ENCODE measurements around the gene ZDHHC13. TPM values are rescaled to one million over a fixed set of nuclear protein-coding genes. Genes with fewer than 3 reads are reported as not detected.

The ZDHHC13 gene
- total and polyA plus RNA-seq, 11 donors = 4.0 to 13.0 (median 8.9) TPM

DNA sequence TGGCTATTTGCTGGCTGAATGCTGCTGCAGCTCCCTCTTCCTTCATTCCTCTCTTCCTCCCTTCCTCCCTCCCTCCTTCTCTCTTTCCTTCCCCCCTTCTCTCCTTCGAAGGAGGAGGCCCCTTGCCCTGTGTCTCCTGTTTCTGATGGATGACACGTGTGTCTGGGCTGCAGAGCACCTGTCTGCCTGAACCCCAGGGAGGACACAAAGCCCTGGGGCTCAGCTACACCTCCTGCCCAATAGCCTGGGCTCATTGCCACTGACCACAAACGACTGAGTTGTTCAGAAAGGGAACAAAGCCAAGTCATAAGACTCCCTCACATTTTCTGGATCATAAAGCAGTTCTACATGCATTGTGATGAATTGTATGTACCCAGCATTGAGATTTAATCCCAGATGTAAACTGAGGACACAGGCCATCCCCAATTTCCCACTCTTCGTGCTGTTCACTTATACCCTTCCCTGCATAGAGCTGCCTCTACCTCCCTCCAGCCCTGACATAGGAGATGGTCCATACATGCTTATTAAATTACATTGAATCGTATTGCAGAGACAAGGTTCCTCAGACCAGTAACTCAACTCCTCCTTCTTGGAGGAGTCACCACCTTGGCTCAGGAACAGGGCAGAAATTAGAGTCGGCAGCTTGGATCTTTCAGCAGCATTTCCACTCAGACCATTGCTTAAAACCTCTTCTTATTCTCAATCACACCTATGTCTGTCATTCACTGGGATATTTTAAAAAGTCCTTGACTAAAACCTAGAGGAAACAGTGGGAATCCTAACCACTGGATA, 83.6 kb downstream of the ZDHHC13 start:
- H3K27ac ChIP-seq = peak overlapping the region; percentile 72 to 96 (median 90)
- intact Hi-C loops (cut with DNase I) = loop anchor here in 2 of 10 donors (2.0 to 5.0 kb wide), 2 partner anchors 37 to 40 kb away; partner anchors contain the start of gene E2F8 (in 1 of the 2)
- no peaks in the 10 kb centered on the region for H3K36me3 ChIP-seq
- WGBS, 4 donors = 15 to 23% (median 19%) methylated on average over 6 of the region's 6 CpGs
- peaks cover 0 to 10% (median 1%) of the 10 kb centered on the region in 12 donors for H3K4me1 ChIP-seq
- no peaks in the 10 kb centered on the region for H3K9me3 ChIP-seq
- peak in 2 of 5 donors; percentile 52 to 56 for DNase-seq
- ATAC-seq = peak in 2 of 4 donors; percentile 6 to 9
- TF ChIP-seq, protein P1, sequence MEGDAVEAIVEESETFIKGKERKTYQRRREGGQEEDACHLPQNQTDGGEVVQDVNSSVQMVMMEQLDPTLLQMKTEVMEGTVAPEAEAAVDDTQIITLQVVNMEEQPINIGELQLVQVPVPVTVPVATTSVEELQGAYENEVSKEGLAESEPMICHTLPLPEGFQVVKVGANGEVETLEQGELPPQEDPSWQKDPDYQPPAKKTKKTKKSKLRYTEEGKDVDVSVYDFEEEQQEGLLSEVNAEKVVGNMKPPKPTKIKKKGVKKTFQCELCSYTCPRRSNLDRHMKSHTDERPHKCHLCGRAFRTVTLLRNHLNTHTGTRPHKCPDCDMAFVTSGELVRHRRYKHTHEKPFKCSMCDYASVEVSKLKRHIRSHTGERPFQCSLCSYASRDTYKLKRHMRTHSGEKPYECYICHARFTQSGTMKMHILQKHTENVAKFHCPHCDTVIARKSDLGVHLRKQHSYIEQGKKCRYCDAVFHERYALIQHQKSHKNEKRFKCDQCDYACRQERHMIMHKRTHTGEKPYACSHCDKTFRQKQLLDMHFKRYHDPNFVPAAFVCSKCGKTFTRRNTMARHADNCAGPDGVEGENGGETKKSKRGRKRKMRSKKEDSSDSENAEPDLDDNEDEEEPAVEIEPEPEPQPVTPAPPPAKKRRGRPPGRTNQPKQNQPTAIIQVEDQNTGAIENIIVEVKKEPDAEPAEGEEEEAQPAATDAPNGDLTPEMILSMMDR (IDR thresholded peaks at IDR 0.05) = no peak
- no peak for TF ChIP-seq POLR2A (IDR thresholded peaks at IDR 0.05)
- peak overlapping the region; percentile 15 to 70 (median 56) for H3K4me3 ChIP-seq
- H3K27me3 ChIP-seq = no peaks in the 10 kb centered on the region

DNA sequence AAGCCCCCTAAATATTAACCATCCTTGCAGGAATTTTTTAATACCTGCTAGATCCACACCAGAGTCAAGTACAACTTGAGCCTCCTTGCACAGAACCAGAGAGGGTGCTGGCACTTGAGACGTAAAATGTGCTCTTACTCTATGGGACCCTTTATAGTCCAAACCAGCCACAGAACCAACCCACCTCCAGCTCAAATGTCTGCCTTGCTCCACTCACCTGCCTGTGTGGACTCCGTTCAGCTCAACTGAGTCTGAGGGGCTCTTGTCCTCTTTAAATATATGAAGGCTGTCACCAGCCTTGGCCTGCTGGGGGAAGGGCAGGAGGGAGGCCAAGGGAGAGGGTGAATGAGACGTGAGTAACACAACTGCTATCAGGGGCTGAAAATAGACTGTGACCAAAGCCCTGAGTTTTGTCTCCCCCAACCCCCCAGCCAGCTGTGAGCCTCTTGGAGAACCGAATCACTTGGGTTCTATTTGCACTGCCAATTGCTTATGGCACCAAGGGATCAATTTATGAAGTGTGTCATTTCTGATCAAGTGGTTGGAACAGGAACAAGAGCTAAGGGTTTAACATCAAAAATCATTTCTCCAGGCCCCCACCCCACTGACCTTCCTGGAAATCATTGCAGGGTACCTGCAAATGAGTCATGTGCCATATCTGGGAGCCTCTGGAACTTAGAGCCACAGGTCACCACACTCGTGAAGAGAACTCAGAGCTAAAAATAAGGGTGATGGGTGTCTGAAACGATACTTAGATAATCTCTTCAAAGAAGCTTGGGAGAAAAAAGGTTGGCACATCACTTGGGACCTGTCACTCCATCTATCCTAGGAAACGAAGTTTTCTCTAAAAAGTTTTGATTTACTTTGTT, 85.0 kb downstream of the ZDHHC13 start, which contains the start of gene CSRP3:
Gene CSRP3 (minus strand): TSS at position 247 of the 869 bp plus-strand sequence. CDS start 9,535 bp downstream, outside the sequence.
- Histone ChIP-seq H3K36me3 (no peaks in the 10 kb centered on the region), H3K27me3 (no peaks in the 10 kb centered on the region), H3K4me3 (peak within 1 kb of the TSS; percentile 15 to 70 (median 56)), H3K4me1 (peaks cover 0 to 9% (median 0%) of the 10 kb centered on the region in 12 donors), H3K9me3 (no peaks in the 10 kb centered on the region), H3K27ac (peak within 1 kb of the TSS; percentile 72 to 96 (median 90))
- intact Hi-C loops (cut with DNase I) = loop anchor here in 2 of 10 donors (2.0 to 5.0 kb wide), 2 partner anchors 35 to 39 kb away; partner anchors contain the start of gene E2F8 (in 1 of the 2)
- ATAC-seq (peak; percentile 89 to 94 (median 93)), DNase-seq (peak; percentile 64 to 87 (median 77))
- TF ChIP-seq POLR2A (IDR thresholded peaks at IDR 0.05) = peak; percentile 48 to 87
- TF ChIP-seq, protein P1 (IDR thresholded peaks at IDR 0.05) = no peak
- 42 to 48% (median 47%) methylated on average over 7 of the region's 7 CpGs for WGBS, 4 donors

DNA sequence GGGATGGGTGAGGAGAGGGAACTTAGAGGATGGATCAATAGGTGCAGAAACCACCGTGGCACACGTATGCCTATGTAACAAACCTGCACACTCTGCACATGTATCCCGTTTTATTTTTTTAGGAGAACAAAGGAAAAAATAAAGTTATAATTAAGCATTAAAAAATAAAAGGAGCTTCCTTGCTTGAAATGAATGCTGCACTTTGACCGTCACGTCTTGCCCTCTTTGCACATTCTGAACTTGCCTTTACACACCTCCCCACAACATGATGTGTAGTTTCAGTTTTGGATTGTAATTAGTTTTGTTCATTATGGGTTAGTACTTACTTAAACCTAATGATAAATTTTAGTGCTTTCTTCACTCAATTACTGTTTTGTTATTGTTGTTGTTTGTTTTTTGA, 87.9 kb downstream of the ZDHHC13 start:
- DNase-seq (no peak), ATAC-seq (no peak)
- Histone ChIP-seq H3K36me3 (no peaks in the 10 kb centered on the region), H3K9me3 (no peaks in the 10 kb centered on the region), H3K4me1 (peaks cover 0 to 23% (median 4%) of the 10 kb centered on the region in 12 donors), H3K4me3 (no peak overlapping the region), H3K27me3 (peaks cover 0 to 9% (median 0%) of the 10 kb centered on the region in 9 donors), H3K27ac (peak overlapping the region in 1 of 12 donors; percentile 11)
- WGBS, 4 donors = 92 to 94% (median 93%) methylated on average over 5 of the region's 5 CpGs
- TF ChIP-seq, protein P1 (IDR thresholded peaks at IDR 0.05) = no peak
- TF ChIP-seq POLR2A (IDR thresholded peaks at IDR 0.05) = no peak
- intact Hi-C loops (cut with DNase I) = loop anchor here in 1 of 10 donors (5.0 kb wide), 1 partner anchor 32 kb away; no protein-coding TSS in a partner anchor
